LoVo (cell line): ENCODE measurements around the gene STKLD1.
"Not testable (repeated sequence)": the region's sequence is repeated elsewhere in the genome, so short reads cannot be mapped to it uniquely, and the experiment has no call there.

Source experiments
- DNase-seq: peaks from one replicate; pipeline ENCODE4 v3.0.0-alpha.2; 2016; ENCODE audit warnings: low spot score

STKLD1 gene

GRCh38 chr9:133375724-133376654, at the start of gene STKLD1, which contains the start of gene SURF4:
Gene STKLD1 (plus strand): TSS chr9:133376366. CDS start chr9:133376474, 108 bp downstream.
Gene SURF4 (minus strand): TSS chr9:133376060. CDS start chr9:133375969, 91 bp downstream.
- DNase-seq = peak; percentile 96

GRCh38 chr9:133327021-133327420, 49.1 kb upstream of the STKLD1 start:
- not testable (repeated sequence) for DNase-seq

DNA sequence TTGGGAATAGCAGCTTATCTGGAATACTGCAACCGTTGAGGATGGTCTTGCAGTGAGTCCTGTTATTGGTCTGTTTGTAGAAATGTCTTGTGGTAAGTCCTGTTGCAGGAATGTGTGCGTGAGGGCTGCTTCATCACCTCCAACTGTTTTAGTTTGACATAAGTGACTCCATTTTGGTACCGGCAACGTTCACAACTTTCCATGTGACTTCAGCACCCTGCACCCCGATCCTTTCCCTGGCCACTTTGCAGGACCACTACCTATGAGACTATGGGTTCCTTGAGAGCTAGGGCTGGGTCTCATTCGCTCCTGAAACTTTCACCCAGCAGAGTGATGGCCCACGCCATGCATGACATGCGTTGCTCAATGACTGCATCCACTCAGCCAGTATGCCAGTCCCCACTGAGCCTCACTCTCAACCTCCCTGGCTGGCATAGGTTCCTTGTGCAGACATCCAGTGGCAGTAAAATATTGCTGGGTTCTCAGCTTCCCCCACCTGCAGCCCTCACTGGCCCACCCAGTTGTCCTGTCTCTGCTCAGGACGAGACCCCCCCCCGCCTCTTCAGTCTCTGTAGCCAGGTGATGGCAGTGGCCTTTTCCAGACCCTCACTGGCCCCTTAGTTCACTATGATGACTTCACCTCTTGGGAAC, 48.2 kb upstream of the STKLD1 start:
- no peak for DNase-seq

- DNase-seq = not testable (repeated sequence)
These were observed 46.6 kb upstream of the STKLD1 start for GRCh38 chr9:133329306-133330156.

GRCh38 chr9:133331221-133331620, 44.9 kb upstream of the STKLD1 start:
- no peak for DNase-seq

- DNase-seq = no peak
These were observed 44.4 kb upstream of the STKLD1 start for GRCh38 chr9:133331641-133332380.

- DNase-seq = no peak
These were observed 43.8 kb upstream of the STKLD1 start for GRCh38 chr9:133332381-133332730.

DNA sequence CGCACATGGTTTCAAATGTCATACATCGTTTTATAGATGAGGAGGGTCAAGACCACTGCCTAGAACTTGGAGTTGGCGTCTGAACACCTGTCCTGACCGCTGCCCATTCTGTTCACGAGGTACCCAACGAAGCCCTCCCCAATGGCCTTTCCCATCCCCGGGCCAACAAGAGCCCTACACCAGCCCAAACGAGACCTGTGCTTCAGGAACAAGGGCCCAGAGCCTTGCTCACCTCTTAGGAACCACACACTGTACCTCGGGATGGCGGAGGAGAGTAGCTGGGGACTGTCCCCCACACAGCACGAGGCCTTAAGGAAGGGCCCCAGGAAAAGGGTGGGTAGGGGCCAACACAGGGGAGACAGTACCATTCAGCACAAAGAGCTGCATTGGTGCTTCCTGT, 43.2 kb upstream of the STKLD1 start:
- no peak for DNase-seq

- DNase-seq = no peak
These were observed 42.6 kb upstream of the STKLD1 start for GRCh38 chr9:133333566-133333965.

DNA sequence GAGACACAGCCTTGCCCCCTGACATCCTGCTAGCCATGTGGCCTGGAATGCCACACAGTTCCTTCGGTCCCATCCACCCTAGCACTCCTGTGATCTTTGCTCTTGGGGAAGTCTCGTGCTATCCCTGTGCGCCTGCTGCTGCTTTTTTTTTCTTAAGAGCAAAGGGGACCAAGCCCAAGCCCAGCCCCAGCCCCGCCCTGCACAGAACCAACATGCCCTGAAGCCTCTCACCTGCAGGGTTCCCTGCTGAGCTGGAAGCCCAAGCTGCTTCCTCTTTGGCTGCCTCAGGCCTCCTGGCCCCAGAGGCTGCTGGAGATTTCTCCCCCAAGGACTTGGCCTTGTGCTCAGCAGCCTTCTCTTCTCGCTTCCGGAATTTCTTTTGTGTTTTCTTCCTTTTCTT, 42.0 kb upstream of the STKLD1 start:
- peak; percentile 69 for DNase-seq

- not testable (repeated sequence) for DNase-seq
These were observed 41.3 kb upstream of the STKLD1 start for GRCh38 chr9:133334888-133335287.

DNA sequence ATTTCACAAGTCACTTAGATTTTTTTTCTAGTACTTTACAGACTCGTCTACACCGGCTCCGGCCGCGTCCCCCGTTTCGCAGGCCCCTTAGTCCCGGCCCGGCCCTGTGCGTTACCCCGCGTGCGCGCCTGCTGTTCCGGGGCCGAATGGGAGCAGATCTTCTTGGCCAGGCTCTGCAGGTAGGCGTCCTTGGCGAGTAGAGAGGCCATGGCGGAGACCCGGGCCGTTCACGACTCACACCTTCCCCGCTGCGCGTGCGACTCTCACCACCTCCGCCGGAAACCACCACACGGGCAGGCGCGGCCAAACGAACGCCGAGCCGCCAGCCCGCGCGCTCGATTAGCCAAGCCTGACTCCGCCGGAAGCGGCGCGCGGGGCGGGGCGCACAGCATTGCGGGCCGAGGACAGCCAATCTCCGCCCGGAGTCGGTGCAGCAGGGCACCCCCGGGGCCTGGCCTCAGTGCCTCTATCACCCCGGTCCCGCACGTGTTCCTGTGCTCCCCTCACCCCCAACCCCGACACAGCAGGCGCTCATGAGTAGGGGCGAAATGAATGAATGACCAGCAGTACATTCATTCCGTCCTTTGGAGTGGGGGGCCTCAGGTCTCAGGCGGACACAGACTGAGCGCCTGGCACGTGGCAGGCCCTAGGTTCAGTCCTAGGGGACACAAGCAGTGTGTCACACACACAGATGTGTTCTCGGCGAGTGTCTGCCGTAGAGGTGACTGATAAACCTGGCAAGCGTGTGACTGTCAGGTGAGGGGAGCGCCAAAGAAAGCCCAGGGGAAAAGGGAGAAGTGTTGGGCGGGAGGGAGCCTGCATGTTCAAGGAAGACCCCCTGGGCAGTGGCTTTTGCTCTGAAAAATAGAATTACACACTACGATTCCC, 40.0 kb upstream of the STKLD1 start, which contains the start of gene SURF6:
Gene SURF6 (minus strand): TSS at position 265 of the 888 bp plus-strand sequence. CDS start 56 bp downstream, at position 209.
- DNase-seq = peak; percentile 94

GRCh38 chr9:133339641-133340040, 36.5 kb upstream of the STKLD1 start:
- DNase-seq = no peak

DNA sequence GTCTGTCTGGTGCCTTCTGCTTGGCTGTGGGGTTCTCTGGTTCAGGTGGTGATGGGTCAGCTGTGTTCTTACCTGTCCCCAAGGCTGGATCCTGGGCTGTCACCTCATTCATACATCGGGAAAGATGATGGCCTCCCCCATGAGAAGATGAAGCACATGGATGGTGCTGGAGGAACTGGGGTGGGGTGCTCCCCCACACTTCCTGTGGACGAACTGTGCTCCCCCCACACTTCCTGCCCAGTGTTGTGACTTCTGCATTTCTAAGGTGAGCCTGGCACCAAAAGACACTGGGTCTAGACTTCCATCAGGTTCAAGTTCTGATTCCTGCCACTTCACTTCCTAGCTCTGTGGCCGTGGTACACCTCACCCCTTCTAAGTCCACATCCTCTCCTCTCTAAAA, 35.9 kb upstream of the STKLD1 start:
- DNase-seq = no peak

DNA sequence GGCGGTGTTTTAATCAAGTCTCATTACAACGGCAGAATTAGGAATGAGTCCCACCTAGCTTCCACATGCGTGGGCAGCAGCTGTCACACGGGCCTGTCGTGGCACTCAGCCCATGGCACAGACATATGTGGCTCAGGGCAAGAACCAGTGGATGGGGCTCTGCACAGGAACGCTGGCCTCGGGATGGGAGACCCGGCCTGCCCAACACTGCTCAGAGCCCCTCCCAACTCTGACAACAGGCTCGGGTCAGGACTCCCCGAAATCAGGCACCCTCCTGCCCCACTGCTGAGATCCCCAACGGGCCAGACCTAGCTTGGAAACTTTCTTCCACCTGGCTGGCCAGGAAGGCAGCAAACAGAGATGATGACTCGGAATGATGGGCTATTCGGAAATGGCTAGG, 35.2 kb upstream of the STKLD1 start:
- no peak for DNase-seq

DNA sequence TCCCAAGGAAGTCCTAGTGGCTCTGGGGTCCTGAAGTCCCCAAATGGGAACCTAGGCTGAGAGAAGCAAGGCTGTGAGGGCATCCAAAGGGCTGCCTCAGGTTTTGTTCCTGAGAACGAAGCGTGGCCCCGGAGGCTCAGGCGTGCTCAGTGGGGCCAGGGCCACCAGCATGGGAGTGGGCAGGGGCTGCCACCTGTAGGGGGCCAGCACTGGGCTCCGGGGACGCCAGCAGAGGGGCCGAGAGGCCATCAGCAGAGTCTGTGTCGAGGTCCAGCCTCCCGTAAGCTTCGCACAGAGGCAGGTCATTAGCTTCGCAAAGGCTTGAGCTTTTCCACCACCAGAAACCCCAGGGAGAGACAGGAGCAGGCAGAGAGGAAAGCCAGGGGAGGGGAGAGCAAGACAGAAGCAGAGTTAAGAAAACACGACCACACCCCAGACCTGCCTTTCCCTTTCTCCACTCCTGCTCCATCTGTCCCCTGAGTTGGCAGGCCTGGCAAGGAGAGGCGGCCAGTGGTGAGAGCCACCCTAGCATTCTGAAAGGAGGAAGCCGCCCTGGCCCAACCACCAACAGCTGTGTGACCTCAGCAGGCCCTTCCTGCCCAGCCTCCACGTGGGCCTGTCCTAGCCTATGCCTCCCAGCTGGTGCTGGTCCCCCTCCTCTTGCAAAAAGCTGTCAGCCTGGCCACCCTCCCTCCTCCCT, 34.6 kb upstream of the STKLD1 start:
- DNase-seq = no peak

- no peak for DNase-seq
These were observed 34.1 kb upstream of the STKLD1 start for GRCh38 chr9:133342069-133342406.

GRCh38 chr9:133342570-133342969, 33.6 kb upstream of the STKLD1 start:
- no peak for DNase-seq

GRCh38 chr9:133344071-133344470, 32.1 kb upstream of the STKLD1 start:
- no peak for DNase-seq

DNA sequence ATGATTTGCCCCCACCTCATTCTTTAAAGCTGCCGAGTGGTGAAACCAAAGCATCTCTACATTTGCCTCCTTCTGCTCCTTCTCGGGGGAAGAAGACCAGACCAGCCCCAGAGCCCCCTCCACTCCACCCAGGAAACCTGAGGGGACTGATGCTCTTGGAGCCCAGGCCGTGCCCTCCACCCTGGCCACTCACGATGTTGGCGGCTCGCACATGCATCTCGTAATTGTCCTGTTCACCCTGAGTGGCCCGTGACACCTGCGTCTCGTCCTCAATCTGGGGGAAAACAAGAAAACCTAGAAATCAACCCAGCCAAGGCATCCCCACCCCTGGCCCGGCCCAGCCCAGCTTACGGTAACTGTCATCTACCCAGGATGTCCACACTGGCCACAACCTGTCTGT, 31.2 kb upstream of the STKLD1 start:
- DNase-seq = no peak
